Stimulated activated CD4-positive, alpha-beta T cell treated with anti-CD3 and anti-CD28 coated beads, Interleukin-2, amount 100 ng/mL, for 24 hours (primary cell): ENCODE measurements around the gene ADCY10.
A peak's percentile ranks its signal among the peaks of the same experiment; 100 is the strongest.
"Not testable (repeated sequence)": the region's sequence is repeated elsewhere in the genome, so short reads cannot be mapped to it uniquely, and the experiment has no call there.

Experiments used
- DNase-seq, 2 donors: peaks; one replicate each; pipeline ENCODE4 v3.0.0-alpha.2; 2020

Gene ADCY10

GRCh38 chr1:167913895-167914496 lies at the start of gene ADCY10:
Gene ADCY10, minus strand, starts transcription at chr1:167914134. Its CDS starts 8,994 bp downstream, at chr1:167905140.
- DNase-seq: no peak

- no peak for DNase-seq
Measured at GRCh38 chr1:167957710-167958109, 43.8 kb upstream of the ADCY10 start.

DNA sequence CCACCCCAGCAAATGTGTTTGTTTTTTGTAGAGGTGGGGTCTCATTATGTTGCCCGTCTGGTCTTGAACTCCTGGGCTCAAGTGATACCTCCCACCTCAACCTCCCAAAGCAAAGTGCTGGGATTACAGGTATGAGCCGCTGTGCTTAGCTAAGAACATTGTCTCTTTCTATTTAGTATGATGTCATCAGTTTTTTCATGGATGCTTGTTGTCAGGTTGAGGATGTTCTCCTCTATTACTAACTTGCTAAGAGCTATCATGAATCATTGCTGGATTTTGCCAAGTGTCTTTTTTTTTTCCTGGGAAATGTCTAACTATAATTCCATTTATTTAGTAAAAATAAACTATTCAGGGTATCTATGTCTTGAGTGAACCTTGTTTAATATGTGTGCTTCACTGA lies 42.0 kb upstream of the ADCY10 start:
- DNase-seq: no peak

DNA sequence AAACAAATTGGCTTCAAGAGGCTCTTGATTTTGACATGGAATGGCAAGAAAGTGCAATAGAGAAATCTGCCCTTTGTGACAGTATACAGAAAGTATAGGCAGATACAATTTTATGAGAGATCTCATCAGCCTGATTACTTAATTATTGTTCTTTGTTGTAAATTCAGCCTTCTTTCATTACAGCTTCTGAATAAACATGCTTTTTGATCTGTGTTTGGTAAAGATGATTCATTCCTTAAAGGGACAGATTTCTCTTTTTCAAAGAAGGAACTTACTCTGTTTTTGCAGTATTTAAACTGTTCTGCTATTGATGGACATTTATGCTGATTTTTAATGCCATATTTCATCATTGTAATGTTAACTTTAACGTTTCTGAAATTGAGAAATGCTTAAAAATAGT lies 36.6 kb upstream of the ADCY10 start:
- no peak for DNase-seq

- DNase-seq: no peak
Measured at GRCh38 chr1:167949785-167950184, 35.9 kb upstream of the ADCY10 start.

DNA sequence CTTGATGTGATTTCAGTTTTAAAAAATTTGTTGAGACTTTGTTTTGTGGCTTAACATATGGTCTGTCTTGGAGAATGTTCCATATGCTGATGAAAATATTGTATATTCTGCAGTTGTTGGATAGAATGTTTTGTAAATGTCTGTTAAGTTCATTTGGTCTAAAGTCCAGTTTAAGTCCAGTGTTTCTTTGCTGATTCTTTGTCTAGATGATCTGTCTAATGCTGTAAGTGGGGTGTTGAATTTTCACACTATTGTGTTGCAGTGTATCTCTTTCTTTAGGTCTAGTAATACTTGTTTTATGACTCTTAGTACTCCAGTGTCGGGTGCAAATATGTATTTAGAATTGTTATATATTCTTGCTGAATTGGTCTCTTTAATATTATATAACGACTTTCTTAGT lies 33.8 kb upstream of the ADCY10 start:
- no peak for DNase-seq

- DNase-seq: no peak
Measured at GRCh38 chr1:167943541-167943940, 29.6 kb upstream of the ADCY10 start.

DNA sequence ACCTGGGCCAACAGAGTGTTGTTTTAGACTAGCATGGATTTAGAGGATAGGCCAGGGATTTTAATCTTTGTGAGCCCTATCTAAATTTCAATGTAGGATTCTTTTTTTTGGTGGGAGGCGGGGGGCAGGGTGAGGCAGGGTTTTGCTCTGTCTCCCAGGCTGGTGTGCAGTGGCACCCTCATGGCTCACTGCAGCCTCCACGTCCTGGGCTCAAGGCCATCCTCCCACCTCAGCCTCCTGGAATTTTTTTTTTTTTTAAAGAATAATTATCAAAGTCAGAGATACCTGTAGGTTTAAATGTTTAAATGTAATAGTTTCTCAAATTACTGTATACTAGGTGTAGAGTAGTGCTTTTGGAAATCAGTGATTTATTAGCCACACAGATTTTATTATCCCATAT lies 26.3 kb upstream of the ADCY10 start:
- DNase-seq: no peak

- DNase-seq: no peak
Measured at GRCh38 chr1:167938080-167938636, 24.2 kb upstream of the ADCY10 start.

- DNase-seq: no peak
Measured at GRCh38 chr1:167937709-167938010, 23.7 kb upstream of the ADCY10 start.

DNA sequence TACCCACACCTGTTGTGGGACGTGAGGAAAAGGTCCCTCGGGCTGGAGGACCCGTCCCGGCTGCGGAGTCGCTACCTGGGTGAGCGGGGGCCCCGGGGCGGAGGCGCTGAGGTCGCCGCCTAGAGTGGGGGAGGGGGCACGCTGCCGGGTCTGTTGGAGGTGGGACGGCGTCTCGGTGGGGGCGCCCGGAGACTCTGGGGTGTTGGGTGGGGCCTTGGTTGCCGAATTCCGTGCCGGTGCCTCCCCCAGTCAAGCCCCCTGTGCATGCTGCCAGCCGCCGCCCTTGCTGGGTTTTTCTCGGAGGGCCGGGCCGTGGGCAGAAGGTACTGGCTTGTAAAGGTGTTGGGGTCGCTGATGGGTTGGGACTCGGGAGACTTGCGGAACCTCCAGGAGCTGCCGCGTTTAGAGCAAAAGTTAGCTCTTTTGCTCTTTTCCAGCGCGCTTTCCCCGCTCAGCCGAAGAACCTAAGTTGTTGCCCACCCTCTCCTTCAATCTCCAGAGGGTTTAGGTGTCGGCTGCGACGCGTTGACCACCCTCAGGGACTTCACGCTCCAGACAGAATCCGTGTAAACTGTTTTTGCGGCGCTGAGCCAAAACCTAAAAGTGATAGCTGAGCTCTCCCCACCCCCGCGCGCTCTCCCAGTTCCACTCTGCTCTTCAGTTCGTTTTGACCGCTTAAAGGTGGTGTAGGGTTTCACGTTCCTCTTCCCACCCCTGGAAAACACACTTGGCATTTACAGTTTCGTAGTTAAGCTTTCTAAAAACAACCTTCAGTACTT lies 23.2 kb upstream of the ADCY10 start, which contains the start of gene MPC2:
TSS of gene MPC2 (minus strand) at position 143 of the 779 bp plus-strand sequence. CDS start 1,231 bp downstream, outside the sequence.
- DNase-seq: peak; percentile 67 to 71

DNA sequence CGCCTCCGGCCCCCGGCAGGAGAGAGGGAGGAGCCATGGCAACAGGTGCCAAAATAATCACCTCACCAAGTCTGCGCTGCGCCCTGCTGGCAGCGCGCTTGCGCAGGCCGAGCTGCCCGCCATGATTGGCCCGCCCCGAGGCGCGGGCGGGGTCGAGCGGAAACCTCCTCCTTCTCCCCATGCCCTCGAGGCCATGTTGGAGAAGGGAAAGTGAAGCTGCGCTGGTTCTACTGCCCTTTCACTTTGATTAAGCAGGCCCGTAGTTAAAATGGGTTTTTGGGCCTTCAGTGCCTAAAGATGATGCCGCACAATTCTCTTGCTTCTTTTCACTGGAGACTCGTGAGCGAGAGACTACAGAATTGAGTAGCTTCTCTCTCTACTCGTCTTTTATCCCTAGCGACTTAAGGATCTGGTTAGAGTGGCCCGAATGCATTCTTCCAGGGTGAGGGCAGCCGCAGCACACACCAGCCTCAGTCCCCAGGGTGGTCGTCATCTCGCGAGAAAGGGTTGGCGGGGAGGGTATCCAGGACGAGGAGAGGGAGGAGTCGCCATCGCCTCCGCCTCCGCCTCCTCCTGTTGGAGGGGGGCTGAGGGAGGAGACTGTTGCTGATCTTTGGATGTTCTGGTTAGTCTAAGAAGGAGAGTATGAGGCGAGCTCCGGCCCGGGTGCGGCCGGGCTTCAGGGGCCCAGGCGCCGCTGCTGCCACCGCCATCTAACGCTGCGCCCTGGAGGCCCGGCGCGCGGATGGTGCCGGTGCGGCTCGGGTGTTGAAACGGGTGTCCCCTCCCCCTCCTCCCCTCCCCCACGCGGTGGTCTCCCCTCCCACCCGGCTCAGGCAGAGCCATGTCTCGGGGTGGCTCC lies 22.4 kb upstream of the ADCY10 start, which contains the start of gene DCAF6:
TSS of gene DCAF6 (plus strand) at position 616 of the 862 bp plus-strand sequence. CDS start at position 845, 229 bp downstream.
- peak; percentile 93 to 95 for DNase-seq

- DNase-seq: peak; percentile 28 to 40
Measured at GRCh38 chr1:167935216-167936067, 21.5 kb upstream of the ADCY10 start.

GRCh38 chr1:167934426-167935215 lies 20.7 kb upstream of the ADCY10 start:
- DNase-seq: no peak

- no peak for DNase-seq
Measured at GRCh38 chr1:167933788-167934187, 19.9 kb upstream of the ADCY10 start.

GRCh38 chr1:167929725-167930124 lies 15.8 kb upstream of the ADCY10 start:
- no peak for DNase-seq

DNA sequence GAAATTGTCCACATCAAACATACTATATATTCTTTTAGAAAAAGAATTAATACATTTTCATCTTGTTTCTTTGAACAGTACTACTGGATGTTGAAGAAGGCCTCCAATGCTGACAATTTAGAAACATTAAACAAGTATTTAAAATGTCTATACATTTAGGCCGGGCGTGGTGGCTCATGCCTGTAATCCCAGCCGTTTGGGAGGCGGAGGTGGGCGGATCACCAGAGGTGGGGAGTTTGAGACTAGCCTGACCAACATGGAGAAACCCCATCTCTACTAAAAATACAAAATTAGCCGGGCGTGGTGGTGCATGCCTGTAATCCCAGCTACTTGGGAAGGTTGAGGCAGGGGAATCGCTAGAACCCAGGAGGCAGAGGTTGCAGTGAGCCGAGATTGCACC lies 15.0 kb upstream of the ADCY10 start:
- not testable (repeated sequence) for DNase-seq

- no peak for DNase-seq
Measured at GRCh38 chr1:167928457-167928852, 14.5 kb upstream of the ADCY10 start.

- no peak for DNase-seq
Measured at GRCh38 chr1:167927046-167927754, 13.3 kb upstream of the ADCY10 start.

DNA sequence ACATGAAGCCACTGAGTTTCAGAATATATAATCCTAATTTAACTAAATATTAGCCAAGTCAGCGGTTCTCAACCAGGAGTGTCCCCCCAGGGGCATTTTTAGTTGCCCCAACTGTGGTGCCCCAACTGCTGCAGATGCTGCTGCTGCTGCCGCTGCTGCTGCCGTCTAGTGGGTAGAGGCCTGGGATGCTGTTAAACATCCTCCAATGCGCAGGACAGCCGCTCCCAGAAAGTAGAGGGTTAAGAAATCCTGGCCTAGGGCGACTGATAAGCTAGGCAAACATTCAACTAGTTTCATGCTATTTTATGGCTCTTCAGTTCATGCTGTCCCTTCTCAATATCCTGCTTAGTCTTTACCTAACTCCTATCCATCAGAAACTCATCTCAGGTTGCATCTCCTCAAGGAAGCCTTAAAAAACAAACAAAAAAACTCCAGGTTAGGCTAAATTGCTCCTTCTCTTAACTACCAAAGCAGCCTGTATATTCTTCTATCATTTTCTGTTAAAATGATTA lies 12.6 kb upstream of the ADCY10 start:
- no peak for DNase-seq
